Activated T-helper 1 cell treated with anti-CD3 and anti-CD28 coated beads, Interleukin-12 subunit alpha, Interleukin-12 subunit beta, Interleukin-2, Interleukin-4 antibody, amounts not matched to agents 30 ng/mL and 10 ng/mL and 1 ng/mL, durations not matched to agents 14 hours and 24 hours and 36 hours (primary cell): ENCODE data around the gene AAR2. TPM values are rescaled to one million over a fixed set of nuclear protein-coding genes. Genes with fewer than 3 reads are reported as not detected.

Experiments
- DNase-seq: peaks from one replicate; pipeline ENCODE4 v3.0.0; 2021; ENCODE audit warnings: low spot score
- H3K27ac Mint-ChIP-seq: one replicate; pipeline ENCODE4 v1.8.0; 2021; ENCODE audit warnings: mild to moderate bottlenecking, mixed read lengths
- H3K27me3 Mint-ChIP-seq: one replicate; pipeline ENCODE4 v1.8.0; 2022; ENCODE audit warnings: mild to moderate bottlenecking, moderate library complexity, mixed read lengths; ENCODE audit not compliant: insufficient read depth
- H3K36me3 Mint-ChIP-seq: one replicate; pipeline ENCODE4 v1.8.0; 2021; ENCODE audit warnings: low read depth, mixed read lengths
- H3K4me1 Mint-ChIP-seq: one replicate; pipeline ENCODE4 v1.8.0; 2021; ENCODE audit warnings: low read depth, mixed read lengths
- H3K4me3 Mint-ChIP-seq: one replicate; pipeline ENCODE4 v1.8.0; 2021; ENCODE audit warnings: mild to moderate bottlenecking, moderate library complexity, mixed read lengths
- H3K9me3 Mint-ChIP-seq: one replicate; pipeline ENCODE4 v1.8.0; 2021; ENCODE audit warnings: mixed read lengths
- intact Hi-C: fragments of 100-400 bp; cut with micrococcal nuclease; formaldehyde crosslinking; loops from one replicate; pipeline ENCODE4 v1.15.1; 2024
- total RNA-seq: library from RNA; stranded (reverse); gene quantifications from 2 replicates; pipeline ENCODE4 v1.2.3, GENCODE V29; 2022

The AAR2 gene
- total RNA-seq, 1 donor from 2014 or later = 36.7 TPM

DNA sequence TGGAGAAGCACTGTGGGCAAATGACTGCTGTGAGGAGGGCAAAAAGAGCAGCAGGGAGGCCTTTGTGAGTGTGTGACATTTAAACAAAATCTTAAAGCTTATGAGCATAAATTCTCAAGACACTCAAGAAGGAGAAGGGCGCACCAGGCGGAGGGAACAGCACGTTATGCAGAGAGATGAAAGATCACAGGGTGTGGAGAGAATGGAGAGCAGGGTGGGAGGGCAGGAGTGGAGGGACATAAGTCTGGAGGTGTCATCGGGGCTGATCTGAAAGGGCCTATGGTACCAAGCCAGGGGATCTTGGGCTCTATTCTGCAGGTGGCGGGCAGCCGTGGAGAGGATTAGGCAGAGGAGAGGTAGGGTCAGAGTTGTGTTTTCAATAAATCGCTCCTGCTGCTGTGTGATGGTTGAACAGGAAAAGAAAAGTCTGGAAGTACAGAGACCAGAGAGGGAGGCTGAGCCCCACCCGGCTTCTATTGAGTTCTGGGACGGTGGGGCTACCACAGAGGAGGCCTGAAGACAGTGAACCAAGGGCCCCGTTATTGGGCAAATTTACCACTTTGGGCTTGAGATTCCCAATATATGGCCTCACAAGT, 45.6 kb downstream of the AAR2 start:
- Mint-ChIP-seq H3K27me3 (peaks cover 12% of the 10 kb centered on the region), H3K4me3 (no peak overlapping the region), H3K27ac (no peak overlapping the region), H3K36me3 (no peaks in the 10 kb centered on the region), H3K9me3 (no peaks in the 10 kb centered on the region), H3K4me1 (no peaks in the 10 kb centered on the region)
- intact Hi-C loops = no loop called here
- no peak for DNase-seq

GRCh38 chr20:36284751-36285150, 48.5 kb downstream of the AAR2 start:
- intact Hi-C loops = no loop called here
- no peak overlapping the region for H3K4me3 Mint-ChIP-seq
- H3K27me3 Mint-ChIP-seq = peaks cover 13% of the 10 kb centered on the region
- H3K36me3 Mint-ChIP-seq = no peaks in the 10 kb centered on the region
- H3K27ac Mint-ChIP-seq = no peak overlapping the region
- no peaks in the 10 kb centered on the region for H3K9me3 Mint-ChIP-seq
- H3K4me1 Mint-ChIP-seq = no peaks in the 10 kb centered on the region
- no peak for DNase-seq

GRCh38 chr20:36285746-36286447, 49.6 kb downstream of the AAR2 start:
- intact Hi-C loops = no loop called here
- DNase-seq = no peak
- H3K27me3 Mint-ChIP-seq = peaks cover 14% of the 10 kb centered on the region
- H3K4me1 Mint-ChIP-seq = no peaks in the 10 kb centered on the region
- no peaks in the 10 kb centered on the region for H3K36me3 Mint-ChIP-seq
- H3K27ac Mint-ChIP-seq = no peak overlapping the region
- H3K9me3 Mint-ChIP-seq = no peaks in the 10 kb centered on the region
- no peak overlapping the region for H3K4me3 Mint-ChIP-seq

DNA sequence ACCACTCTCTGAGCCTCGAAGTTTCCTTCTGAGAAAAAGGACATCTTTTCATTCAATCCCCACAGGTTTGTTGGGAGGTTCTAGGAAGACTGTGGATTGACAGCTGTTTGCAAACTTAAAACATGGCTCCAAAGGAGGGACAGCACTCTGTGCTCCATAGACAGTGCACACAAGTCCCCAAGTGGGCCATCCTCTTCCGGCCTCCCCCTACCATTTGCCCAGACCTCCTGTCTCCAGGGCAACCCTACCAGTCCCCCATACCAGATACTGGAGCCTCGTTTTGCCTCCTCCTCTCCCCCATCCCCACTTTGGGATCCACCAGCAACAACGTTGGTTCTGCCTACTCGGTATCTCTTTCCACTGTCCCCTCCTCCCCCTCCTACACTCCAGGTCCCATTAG, 61.4 kb downstream of the AAR2 start:
- Mint-ChIP-seq H3K27me3 (peaks cover 17% of the 10 kb centered on the region), H3K4me3 (no peak overlapping the region), H3K9me3 (no peaks in the 10 kb centered on the region), H3K27ac (no peak overlapping the region), H3K4me1 (no peaks in the 10 kb centered on the region), H3K36me3 (no peaks in the 10 kb centered on the region)
- DNase-seq = no peak
- intact Hi-C loops = no loop called here

DNA sequence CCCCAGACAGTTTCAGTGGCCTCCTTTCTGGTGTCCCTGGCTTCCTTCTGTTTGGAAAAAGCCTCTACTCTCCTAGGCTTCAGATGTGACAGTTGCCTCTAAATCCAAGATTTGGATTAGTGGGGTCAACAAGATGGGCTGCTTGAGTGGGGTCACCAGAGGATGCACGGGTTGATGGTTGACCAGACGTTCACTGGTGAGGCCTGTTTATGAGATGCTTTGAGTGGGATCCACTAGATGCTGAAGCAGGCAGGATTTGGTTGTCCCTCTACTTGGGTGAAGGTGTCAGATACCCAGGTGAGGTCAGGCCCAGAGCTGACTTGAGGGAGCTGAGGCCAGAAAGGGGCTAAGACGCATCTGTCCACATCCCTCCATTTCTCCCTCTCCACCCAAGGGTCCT, 61.8 kb downstream of the AAR2 start:
- Mint-ChIP-seq H3K4me3 (no peak overlapping the region), H3K27me3 (peaks cover 21% of the 10 kb centered on the region), H3K27ac (no peak overlapping the region), H3K4me1 (no peaks in the 10 kb centered on the region), H3K9me3 (no peaks in the 10 kb centered on the region), H3K36me3 (no peaks in the 10 kb centered on the region)
- DNase-seq = no peak
- intact Hi-C loops = no loop called here

DNA sequence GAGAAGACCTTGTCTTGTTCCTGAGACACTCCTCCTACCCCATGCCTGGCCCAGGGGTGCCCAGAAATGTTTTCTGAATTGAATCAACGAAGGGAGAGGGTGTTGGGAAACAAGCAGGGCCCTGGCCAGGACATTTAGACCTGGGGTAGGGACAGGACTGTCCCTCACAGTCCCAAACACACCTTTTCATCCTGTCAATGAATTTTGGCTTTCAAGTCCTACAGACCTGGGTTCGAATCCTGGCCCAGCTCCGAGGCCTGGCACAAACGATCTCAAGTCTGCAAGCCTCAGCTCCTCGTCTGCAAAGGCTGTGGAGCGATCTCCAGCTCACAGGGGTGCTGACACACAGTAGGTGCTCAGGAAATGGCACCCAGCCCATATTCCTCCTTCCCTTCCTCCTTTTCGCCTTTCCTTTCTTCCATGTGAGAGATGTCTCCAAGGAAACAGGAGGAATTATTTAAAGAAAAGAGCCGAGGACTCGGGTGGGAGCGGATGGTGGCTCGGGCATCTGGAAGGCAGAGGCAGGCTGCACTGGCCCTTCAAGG, 62.6 kb downstream of the AAR2 start:
- Mint-ChIP-seq H3K27me3 (peaks cover 29% of the 10 kb centered on the region), H3K36me3 (no peaks in the 10 kb centered on the region), H3K4me1 (no peaks in the 10 kb centered on the region), H3K27ac (no peak overlapping the region), H3K4me3 (no peak overlapping the region), H3K9me3 (no peaks in the 10 kb centered on the region)
- DNase-seq = no peak
- intact Hi-C loops = no loop called here

GRCh38 chr20:36299459-36299858, 63.2 kb downstream of the AAR2 start:
- H3K27ac Mint-ChIP-seq = no peak overlapping the region
- peaks cover 33% of the 10 kb centered on the region for H3K27me3 Mint-ChIP-seq
- intact Hi-C loops = no loop called here
- DNase-seq = no peak
- H3K4me1 Mint-ChIP-seq = no peaks in the 10 kb centered on the region
- H3K36me3 Mint-ChIP-seq = no peaks in the 10 kb centered on the region
- no peak overlapping the region for H3K4me3 Mint-ChIP-seq
- no peaks in the 10 kb centered on the region for H3K9me3 Mint-ChIP-seq

DNA sequence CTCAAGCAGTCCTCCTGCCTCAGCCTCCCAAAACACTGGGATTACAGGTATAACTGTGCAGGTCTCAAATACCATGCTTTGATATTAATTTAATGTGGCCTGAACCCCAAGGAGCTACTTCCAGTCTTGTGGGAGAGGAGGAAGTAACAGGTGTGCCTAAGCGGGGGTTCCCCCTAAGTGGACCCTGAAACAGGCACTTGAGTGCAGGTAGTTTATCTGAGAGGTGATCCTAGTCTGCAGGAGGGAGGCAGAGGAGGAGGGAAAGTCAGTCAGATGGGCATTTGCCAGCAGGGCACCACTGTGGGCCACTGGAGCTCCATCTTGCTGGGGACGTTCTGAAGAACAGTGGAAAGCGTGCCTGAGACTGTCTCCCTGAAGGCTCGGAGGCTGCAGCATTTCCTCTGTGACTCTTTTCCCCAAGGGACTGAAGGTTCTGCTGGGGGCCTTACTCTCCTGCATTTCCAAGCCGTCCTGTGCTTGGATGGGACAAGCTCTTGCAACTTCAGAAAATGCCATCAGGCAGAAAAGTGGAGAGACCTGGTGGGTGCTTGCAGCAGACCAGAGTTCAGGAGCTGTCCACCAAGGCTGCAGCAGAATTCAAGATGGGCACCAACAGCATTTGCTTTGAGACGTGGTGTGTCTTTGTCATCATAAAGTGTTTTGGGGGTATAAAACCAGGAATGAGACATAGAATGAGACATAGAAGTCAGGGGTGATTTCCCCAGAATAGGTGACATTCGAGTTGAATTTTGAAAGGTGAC, 65.3 kb downstream of the AAR2 start:
- intact Hi-C loops = no loop called here
- no peak for DNase-seq
- no peak overlapping the region for H3K27ac Mint-ChIP-seq
- peaks cover 42% of the 10 kb centered on the region for H3K27me3 Mint-ChIP-seq
- no peaks in the 10 kb centered on the region for H3K4me1 Mint-ChIP-seq
- H3K4me3 Mint-ChIP-seq = no peak overlapping the region
- no peaks in the 10 kb centered on the region for H3K36me3 Mint-ChIP-seq
- H3K9me3 Mint-ChIP-seq = no peaks in the 10 kb centered on the region

DNA sequence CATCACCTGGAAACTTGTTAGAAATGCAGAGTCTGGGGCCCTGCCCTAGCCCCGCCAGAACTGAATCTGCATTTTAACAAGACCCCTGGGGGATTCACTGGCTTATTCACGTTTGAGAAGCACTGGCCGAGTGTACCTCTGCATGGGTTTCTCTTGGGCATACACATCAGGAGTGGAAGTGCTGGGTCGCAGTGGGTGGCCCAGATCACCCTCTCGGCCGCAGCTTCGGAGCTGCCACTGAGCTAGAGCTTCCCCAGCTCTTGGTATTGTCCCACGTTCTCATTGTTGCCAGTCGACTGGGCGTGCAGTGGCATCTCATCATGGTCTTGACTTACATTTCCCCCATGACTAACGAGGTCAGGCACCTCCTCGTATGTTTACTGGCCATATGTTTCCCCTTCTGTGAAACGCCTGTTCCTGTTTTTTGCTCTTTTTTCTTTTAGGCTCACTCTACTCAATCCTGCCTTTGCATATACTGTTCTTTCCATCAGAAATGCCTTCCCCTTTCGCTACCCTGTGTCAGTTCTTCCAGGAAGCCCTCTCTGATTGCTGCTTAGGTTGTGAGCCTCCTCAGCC, 66.8 kb downstream of the AAR2 start:
- DNase-seq = no peak
- Mint-ChIP-seq H3K36me3 (no peaks in the 10 kb centered on the region), H3K4me1 (no peaks in the 10 kb centered on the region), H3K27me3 (peaks cover 49% of the 10 kb centered on the region), H3K27ac (no peak overlapping the region), H3K9me3 (no peaks in the 10 kb centered on the region), H3K4me3 (no peak overlapping the region)
- intact Hi-C loops = no loop called here

DNA sequence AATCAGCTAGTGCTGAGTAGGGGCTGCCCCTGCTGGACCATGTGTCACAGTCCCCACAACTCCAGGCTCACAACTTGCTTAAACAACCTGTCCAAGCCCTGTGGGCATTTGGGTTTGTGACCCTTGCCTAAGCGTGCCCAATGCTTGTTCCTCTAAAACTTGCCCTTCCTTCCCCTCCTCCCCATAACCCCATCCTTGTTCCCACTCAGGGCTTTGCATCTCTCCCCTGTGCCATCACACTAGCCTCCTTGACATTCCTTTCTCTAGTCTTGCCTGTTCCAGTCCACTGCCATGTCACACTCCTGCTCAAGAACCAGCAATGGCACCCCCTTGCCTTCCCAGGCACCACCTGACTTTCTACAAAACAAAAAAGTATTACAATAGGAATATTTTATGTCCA, 67.6 kb downstream of the AAR2 start:
- Mint-ChIP-seq H3K27me3 (peaks cover 54% of the 10 kb centered on the region), H3K4me3 (no peak overlapping the region), H3K36me3 (no peaks in the 10 kb centered on the region), H3K4me1 (no peaks in the 10 kb centered on the region), H3K9me3 (no peaks in the 10 kb centered on the region), H3K27ac (no peak overlapping the region)
- intact Hi-C loops = no loop called here
- no peak for DNase-seq

DNA sequence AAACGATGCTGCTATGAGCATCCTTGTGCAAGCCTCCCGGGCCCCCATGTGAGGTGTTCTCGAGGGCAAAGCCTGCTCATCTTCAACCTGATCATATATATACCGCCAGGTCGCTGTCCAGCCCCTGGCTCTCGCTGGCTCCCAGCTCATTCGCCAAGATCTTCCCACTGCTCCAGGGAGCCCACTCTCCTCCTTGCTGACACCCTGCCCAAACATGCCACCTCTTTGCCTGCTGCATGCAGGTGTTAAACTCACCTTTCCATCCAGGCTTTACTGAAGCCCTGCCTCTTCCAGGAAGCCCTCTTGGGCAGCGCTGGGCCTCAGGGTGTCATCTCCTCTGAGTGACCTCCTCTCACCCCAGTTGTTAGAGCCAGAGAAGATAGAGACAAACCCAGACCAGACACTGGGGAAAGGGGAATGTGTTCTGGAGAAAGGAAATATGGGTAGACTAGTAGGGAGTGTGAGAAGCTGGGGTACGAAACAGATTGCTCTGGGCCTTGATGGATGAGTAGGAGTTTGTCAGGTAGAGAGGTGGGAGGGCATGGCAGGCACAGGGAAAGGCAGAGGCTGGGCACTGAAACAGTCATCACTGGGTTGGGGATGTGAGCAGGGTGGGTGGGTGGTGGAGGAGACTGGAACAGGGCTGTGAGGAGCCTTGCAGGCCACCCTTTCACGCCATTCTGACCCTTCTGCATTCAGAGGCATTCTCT, 68.7 kb downstream of the AAR2 start:
- Mint-ChIP-seq H3K9me3 (no peaks in the 10 kb centered on the region), H3K4me3 (no peak overlapping the region), H3K4me1 (no peaks in the 10 kb centered on the region), H3K36me3 (no peaks in the 10 kb centered on the region), H3K27me3 (peaks cover 60% of the 10 kb centered on the region), H3K27ac (no peak overlapping the region)
- intact Hi-C loops = no loop called here
- DNase-seq = no peak

- no peaks in the 10 kb centered on the region for H3K36me3 Mint-ChIP-seq
- H3K27ac Mint-ChIP-seq = no peak within 1 kb of the TSS
- no peak for DNase-seq
- intact Hi-C loops = no loop called here
- no peak within 1 kb of the TSS for H3K4me3 Mint-ChIP-seq
- peaks cover 63% of the 10 kb centered on the region for H3K27me3 Mint-ChIP-seq
- no peaks in the 10 kb centered on the region for H3K4me1 Mint-ChIP-seq
- no peaks in the 10 kb centered on the region for H3K9me3 Mint-ChIP-seq
Observed at GRCh38 chr20:36305602-36306551, 69.6 kb downstream of the AAR2 start, which contains the start of gene DLGAP4. TSS of gene DLGAP4 (plus strand) at chr20:36306339. CDS start at chr20:36431718, 125,379 bp downstream.
